ENCODE results near the gene RGS3.

RGS3 gene

GRCh38 chr9:113573046-113573958, 109.8 kb downstream of the RGS3 start:
- Histone ChIP-seq H3K36me3 (no peaks in the 10 kb centered on the region), H3K4me3 (no peak overlapping the region), H3K27me3 (no peaks in the 10 kb centered on the region), H3K27ac (peak overlapping the region; percentile 0 to 11), H3K4me1 (peaks cover 0 to 87% (median 59%) of the 10 kb centered on the region in 4 donors), H3K9me3 (no peaks in the 10 kb centered on the region)
- TF ChIP-seq, protein P1, sequence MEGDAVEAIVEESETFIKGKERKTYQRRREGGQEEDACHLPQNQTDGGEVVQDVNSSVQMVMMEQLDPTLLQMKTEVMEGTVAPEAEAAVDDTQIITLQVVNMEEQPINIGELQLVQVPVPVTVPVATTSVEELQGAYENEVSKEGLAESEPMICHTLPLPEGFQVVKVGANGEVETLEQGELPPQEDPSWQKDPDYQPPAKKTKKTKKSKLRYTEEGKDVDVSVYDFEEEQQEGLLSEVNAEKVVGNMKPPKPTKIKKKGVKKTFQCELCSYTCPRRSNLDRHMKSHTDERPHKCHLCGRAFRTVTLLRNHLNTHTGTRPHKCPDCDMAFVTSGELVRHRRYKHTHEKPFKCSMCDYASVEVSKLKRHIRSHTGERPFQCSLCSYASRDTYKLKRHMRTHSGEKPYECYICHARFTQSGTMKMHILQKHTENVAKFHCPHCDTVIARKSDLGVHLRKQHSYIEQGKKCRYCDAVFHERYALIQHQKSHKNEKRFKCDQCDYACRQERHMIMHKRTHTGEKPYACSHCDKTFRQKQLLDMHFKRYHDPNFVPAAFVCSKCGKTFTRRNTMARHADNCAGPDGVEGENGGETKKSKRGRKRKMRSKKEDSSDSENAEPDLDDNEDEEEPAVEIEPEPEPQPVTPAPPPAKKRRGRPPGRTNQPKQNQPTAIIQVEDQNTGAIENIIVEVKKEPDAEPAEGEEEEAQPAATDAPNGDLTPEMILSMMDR (IDR thresholded peaks at IDR 0.05): no peak
- DNase-seq: peak; percentile 11 to 52
- intact Hi-C loops (cut with DNase I; ENCODE audit: low total_unique reads): no loop called here

GRCh38 chr9:113573959-113574352, 110.4 kb downstream of the RGS3 start:
- Histone ChIP-seq H3K36me3 (no peaks in the 10 kb centered on the region), H3K27ac (peak overlapping the region; percentile 21 to 39), H3K9me3 (no peaks in the 10 kb centered on the region), H3K4me3 (no peak overlapping the region), H3K4me1 (peaks cover 0 to 87% (median 59%) of the 10 kb centered on the region in 4 donors), H3K27me3 (no peaks in the 10 kb centered on the region)
- DNase-seq: no peak
- TF ChIP-seq, protein P1 (IDR thresholded peaks at IDR 0.05): no peak
- intact Hi-C loops (cut with DNase I; ENCODE audit: low total_unique reads): no loop called here

GRCh38 chr9:113574441-113575262, 111.1 kb downstream of the RGS3 start:
- Histone ChIP-seq H3K27me3 (no peaks in the 10 kb centered on the region), H3K36me3 (no peaks in the 10 kb centered on the region), H3K27ac (peak overlapping the region; percentile 21 to 39), H3K4me3 (no peak overlapping the region), H3K9me3 (no peaks in the 10 kb centered on the region), H3K4me1 (peaks cover under 1 to 87% (median 59%) of the 10 kb centered on the region in 4 donors)
- TF ChIP-seq, protein P1 (IDR thresholded peaks at IDR 0.05): no peak
- intact Hi-C loops (cut with DNase I; ENCODE audit: low total_unique reads): no loop called here
- peak; percentile 11 to 61 for DNase-seq

DNA sequence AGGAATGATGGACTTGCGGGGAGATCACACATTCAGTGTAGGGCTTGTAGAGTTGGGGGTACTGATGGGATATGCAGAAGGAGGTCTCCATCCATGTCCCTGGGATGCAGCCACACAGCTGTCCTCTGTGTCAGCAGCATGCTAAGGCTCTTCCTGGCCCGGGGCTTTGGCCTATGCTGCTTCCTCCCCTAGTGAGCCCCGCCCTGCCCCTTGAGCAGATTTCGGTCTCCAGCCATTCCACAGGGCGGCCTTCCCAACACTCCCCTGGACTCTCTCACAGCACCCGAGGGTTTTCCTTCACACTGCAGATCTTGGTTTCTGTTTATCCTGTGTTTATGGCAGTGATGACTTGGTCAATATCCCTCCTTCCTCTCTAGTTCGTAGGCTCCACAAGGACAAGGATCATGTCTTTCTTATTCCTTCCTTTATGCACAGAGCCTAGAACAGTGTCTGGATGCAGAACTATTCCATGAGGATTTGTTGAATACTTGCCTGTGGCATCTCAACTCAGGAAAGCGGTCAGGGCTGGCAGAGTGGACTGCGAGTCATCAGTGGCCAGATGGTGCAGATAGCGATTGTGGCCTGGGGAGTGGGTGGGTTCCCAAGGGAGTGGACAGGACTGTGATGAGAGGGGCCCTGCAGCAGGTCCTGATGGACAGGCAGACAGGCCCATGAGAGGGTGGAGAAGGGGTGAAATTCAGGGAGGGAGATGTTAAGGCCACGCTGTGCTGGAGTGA, 114.2 kb downstream of the RGS3 start:
- peaks cover 16 to 87% (median 73%) of the 10 kb centered on the region in 4 donors for H3K4me1 ChIP-seq
- TF ChIP-seq, protein P1 (IDR thresholded peaks at IDR 0.05): no peak
- intact Hi-C loops (cut with DNase I; ENCODE audit: low total_unique reads): no loop called here
- no peaks in the 10 kb centered on the region for H3K9me3 ChIP-seq
- DNase-seq: peak in 1 of 2 donors; percentile 34
- H3K36me3 ChIP-seq: no peaks in the 10 kb centered on the region
- no peaks in the 10 kb centered on the region for H3K27me3 ChIP-seq
- peak overlapping the region; percentile 84 to 92 for H3K27ac ChIP-seq
- H3K4me3 ChIP-seq: no peak overlapping the region

DNA sequence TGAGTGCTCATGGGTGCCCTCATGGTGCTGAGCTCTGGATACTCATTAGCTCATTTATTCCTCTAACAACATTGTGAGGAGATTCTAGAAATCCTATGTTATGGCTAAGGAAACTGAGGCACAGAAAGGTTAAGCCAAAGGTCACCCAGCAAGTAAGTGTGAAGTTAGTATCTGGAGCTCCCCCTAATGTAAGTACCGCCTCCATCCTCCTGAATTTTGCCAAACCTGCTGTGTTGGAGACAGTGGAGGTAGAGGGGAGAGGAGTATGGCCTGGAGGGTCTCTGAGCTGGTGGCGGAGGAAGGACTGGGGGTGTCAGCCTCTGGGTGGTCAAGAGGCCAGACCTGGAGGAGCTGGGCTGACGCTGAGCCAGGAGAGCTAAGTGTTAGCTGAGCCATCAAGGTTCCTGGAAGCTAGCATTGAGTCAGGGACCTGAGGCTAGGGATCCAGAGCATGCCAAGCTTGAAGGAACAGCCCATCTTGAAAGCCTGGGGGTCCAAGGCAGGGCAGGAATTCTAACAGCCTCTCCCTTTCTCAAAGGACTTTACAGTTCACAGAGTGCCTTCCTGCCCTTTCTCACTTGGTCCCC, 114.8 kb downstream of the RGS3 start:
- no peaks in the 10 kb centered on the region for H3K27me3 ChIP-seq
- intact Hi-C loops (cut with DNase I; ENCODE audit: low total_unique reads): no loop called here
- H3K9me3 ChIP-seq: no peaks in the 10 kb centered on the region
- H3K4me3 ChIP-seq: no peak overlapping the region
- H3K27ac ChIP-seq: peak overlapping the region; percentile 84 to 92
- TF ChIP-seq, protein P1 (IDR thresholded peaks at IDR 0.05): no peak
- DNase-seq: no peak
- peaks cover 1 to 4% (median 4%) of the 10 kb centered on the region in 3 donors for H3K36me3 ChIP-seq
- peaks cover 16 to 87% (median 74%) of the 10 kb centered on the region in 4 donors for H3K4me1 ChIP-seq

All from tibial artery (tissue), 4 donors.